Hematopoietic multipotent progenitor cell treated with erythropoietin and hydrocortisone succinate and interleukin-3 and kit ligand, for 17 days (in vitro differentiated cells): ENCODE data around the gene CROCC2.
A peak's percentile ranks its signal among the peaks of the same experiment; 100 is the strongest.

Experiments used
- DNase-seq: peaks from one replicate; pipeline ENCODE4 v3.0.0-alpha.2; 2015; ENCODE audit warnings: low spot score

CROCC2 gene

DNA sequence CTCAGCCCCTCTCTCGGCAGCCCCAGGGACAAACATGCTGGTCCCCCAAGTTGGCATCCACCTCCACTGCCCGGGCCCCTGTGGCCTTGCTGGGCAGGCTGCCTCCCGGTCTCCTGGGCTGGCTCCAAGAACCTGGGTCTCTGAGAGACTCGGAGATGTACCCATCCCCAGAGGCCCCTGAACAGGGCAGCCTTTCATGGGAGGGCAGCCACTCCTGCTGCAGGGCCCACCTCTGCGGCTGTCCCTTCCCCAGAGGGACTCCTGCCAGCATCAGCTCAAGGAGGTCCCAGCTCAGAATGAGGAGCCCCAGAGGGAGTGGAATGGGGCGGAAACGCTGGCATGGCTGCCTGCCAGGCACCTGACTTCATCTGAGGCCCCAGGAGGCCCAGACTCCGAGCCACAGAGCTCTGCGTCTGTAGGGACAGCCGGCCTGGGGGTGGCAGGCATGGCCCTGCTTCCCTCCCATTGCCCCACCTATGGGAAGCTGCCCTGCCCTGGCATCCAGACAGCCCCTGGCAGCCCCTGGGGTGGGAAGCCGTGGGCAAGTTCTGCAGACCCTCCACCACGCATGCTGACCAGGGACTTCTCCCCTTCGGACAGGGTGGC lies 857 bp upstream of the CROCC2 start:
- no peak for DNase-seq

DNA sequence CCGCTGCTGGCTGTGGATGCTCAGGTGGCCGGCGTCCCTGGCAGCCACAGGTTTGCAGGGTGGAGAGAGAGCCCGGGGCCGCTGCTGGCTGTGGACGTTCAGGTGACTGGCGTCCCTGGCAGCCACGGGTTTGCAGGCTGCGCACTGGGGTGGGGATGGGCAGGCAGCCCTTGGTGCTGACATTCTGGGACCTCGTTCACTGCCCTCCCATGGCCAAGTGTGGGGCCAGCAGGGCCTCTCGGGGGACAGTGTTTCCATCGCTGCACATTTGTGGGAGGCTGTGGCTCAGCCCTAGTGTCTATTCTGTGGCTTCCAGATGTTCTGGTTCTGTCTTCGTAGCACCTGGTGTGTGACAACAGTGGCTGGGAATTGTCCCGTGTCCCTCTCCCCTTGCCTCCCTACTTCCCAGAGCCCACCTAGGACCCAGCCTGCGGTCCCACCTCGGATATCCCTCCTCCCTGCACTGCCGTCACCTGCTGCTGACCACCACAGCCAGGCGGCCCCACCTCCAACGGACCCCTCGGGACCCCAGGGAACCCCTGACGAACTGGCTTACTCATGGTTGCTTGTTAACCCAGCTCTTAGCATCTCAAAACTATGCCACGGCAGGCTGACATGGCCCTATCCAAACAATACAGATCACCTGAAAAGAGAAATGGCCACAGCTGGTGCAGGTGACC lies 915 bp downstream of the CROCC2 start:
- no peak for DNase-seq

DNA sequence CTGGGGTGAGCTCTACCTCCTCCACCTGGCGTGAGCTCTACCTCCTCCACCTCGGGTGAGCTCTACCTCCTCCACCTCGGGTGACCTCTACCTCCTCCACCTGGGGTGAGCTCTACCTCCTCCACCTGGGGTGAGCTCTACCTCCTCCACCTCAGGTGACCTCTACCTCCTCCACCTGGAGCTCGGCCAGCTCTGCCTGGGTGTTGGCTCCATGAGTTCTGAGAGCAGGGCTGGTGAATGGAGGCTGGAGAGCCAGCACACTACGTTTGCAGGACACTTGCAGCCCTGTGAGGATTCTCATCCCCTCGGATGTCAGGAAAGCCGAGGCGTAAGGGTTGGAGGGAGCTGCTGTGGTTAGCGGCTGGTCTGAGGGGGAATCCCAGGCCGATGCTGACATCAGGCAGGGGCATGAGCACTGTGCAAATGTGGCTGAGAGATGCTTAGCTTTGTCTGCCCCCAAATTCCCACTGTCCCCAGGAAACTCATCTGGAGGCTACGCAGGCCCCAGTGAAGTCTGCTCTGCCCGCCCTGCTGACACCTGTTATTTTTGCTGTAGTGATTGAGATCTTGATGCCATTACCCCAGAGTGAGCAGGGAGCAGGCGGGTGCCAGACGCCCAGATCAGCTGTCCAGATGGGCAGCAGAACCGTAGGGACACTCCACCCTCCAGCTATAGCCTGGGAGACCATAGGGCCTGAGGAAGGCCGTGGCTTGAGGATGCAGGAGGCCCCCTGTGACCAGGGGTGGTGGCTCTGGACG lies 3.3 kb downstream of the CROCC2 start:
- no peak for DNase-seq

DNA sequence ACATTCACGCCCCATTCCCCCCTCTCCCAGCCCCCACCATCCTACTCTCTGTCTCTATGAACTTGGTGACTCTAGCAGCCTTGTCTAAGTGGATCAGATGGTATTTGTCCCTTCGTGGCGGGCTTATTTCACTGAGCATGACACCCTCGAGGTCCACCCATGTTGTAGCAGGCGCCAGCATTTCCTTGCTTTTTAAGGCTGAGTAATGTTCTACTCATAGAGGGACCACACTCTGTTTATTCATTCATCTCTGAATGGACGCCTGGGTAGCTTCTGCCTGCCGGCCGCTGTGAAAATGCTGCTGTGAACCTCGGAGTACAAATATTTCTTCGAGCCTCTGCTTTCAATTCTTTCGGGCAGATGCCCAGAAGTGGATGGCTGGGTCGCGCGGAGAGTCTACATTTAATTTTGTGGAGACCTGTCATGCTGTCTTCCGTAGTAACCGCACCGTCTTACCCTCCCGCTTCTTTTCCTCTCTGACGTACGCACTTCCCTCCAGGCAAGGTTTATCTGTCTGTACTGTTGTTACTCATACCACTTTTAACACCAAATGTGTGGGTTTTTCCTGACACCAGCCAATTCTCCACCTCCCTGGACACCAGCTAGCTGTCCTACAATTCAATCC lies 5.6 kb downstream of the CROCC2 start:
- DNase-seq, result no peak

DNA sequence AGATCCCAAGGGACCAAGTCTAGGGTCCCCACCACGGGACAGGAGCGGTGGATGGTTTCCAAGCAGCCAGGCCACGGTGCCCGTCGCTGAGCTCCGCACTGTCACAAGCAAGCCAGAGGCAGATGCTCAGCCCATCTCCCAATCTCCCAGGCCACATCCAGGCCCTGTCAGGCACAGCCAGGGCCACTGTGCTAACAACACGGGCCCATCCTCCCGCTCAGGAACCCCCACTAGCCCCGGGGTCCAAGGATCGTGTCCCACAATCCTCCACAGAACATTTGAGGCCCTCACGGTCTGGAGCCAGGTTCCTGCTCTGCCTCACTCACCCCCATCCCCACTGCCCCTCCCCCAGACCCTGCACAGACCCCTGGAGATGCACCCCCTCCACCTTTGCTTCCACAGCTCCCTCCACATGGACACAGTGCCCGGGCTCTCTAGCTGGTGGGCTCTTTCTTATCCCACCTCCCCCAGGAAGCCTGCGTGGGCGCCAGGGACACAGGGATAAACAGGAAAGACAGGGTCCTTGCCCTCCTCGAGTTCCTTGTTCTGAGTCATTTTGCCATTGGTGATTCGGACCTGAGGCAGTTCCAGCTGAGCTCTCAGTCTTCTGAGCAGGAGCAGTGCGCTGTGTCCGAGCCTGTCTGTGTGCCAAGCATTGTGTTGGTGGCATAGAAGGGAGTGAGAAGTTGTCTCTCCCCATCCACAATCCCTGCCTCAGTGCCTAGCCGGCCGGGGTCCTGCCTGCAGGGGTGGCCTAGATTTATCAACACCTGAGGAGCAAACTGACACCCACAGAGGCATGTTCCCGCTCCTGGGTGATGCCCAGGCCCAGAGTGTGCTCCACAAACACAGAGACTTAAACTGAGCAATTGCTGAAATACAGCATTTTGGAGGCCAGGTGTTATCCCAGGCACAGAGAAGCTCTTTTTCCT lies 7.0 kb downstream of the CROCC2 start:
- DNase-seq, result no peak

DNA sequence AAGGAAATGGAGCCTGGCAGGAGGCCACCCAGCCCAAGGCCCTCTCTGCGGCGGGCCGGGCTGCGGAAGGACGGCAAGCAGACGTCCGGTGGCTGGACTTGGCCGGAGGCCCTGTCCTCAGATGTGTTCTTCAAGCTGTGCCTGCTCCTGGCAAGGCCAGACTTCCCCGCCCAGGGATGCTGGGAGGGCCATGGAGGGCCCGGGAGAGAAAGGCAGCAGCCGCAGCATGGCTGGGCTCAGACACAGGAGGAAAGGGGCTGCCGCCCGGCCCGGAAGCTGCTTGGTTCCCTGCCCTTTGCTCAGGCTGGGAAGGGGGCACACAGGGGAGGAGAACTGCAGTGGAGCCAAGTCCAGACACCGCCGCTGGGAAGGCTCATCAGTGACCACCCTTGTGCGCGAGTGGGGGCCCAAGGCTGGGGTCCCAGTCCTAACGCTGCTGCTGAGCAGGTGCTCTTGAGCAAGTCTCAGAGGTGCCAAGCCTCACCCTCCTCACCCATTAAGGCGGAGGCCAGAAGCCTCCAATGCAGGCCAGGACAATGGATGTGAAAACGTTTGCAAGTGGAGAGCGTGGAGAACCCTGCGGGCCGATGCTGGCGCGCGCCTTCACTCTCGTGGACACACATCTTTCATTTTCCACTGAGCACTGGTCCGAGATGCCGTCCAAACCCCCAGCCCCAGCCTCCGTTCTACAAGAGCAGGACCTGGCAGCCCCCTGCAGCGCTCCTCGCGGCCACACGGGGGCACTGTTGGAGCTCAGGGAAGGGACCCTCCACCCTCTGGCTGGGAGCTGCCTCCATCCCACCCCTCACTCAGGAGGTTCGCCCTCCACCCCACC lies 7.9 kb downstream of the CROCC2 start:
- DNase-seq, result peak; percentile 20

DNA sequence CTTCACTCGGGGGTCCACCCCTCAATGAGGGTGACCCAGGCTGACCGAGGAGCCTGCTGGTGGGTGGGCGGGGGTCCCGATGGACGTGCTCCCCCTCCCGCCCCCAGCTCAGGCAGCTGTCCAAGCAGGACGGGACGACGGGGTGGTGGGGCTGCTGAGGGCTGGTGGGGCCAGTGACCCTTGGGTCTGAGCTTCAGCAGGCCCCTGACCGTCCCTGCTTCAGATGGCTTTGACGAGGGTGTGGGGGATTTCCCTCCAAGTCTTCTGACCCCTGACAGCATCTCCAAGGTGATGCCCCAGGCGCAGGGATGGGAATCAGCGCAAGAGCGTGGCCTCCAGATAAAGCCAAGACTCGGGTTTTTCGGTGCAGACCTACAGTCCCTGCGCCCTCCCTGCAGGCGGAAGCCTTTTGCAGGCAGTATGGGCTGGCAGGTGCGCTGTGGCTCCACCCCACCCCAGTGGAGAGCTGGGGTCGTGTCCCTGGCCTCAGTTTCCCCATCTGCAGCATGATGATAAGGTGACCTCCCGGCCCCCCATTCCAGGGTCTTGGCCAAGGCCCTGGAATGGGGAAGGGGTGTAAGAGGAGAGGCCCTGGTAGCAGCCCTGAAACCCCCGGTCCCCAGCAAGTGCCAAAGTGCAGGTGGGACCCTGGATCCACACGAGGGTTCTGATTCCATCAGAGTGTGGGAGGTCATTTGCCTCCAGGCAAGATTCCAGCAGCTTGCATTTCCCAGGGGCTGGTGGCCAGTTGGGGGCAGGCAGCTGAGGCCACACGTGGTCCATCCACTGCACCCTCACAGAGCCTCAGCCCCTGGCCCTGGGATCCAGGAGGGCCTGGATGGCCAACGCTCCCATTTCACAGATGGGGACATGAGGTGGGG lies 8.7 kb downstream of the CROCC2 start:
- DNase-seq, result no peak

DNA sequence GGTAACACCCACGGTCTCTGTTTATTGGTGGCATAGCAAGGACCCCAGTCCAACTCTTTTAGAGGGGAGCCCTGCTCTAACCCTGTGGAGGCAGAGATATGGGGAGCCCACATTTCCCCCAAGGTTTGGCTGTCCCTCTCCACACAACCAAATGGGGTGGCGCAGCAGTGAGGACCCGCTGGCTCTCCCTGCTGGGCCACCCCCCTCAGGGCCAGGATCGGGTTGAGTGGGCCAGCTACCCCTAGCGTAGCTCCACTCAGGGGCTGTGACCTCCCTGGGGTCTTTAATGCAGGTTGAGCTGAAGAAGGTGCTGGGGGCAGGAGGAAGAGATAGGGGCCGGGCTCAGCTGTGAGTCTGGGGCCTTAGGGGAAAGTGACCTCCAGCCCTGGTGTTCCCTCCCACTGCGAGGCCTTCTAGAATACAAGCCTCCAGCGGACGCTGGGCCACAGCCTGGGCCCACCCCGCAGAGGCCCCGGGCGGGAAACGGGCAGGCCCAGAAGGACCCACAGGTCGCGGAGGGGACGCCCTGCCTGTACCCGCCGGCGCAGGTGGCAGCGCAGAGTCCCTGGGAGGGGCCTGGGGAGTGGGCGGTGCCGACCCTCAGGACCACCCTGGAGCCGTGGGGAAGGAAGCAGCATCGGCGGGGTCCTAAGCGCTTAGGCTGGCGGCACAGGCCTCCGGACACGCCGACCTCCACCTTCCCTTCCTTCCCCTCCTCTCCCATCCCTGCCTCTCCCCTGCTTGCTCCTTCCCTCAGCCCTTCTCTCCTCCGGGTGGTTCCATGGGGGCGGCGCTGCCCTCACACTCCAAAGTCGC lies 9.6 kb downstream of the CROCC2 start:
- DNase-seq, result no peak

DNA sequence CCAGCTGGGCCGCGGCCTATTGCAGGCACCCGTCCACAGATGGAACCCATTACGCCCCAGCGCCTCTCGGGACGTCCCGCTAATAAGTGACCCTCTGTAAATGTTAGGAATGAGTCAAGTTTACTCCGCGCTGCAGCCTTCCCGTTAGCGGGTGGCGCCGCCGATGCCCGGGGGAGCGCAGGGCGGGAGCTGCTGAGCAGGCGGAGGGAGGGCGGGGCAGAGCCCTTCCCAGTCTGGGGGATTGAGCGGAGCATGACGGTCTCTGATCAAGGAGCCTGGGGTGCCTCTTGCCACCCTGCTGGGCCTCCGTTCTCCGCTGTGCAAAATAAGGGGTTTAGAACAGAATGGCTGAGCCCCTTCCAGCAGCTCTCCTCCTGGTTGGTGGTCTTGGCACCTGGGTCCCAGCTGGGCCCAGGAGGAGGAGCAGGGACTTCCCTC lies 10.5 kb downstream of the CROCC2 start:
- DNase-seq, result no peak

DNA sequence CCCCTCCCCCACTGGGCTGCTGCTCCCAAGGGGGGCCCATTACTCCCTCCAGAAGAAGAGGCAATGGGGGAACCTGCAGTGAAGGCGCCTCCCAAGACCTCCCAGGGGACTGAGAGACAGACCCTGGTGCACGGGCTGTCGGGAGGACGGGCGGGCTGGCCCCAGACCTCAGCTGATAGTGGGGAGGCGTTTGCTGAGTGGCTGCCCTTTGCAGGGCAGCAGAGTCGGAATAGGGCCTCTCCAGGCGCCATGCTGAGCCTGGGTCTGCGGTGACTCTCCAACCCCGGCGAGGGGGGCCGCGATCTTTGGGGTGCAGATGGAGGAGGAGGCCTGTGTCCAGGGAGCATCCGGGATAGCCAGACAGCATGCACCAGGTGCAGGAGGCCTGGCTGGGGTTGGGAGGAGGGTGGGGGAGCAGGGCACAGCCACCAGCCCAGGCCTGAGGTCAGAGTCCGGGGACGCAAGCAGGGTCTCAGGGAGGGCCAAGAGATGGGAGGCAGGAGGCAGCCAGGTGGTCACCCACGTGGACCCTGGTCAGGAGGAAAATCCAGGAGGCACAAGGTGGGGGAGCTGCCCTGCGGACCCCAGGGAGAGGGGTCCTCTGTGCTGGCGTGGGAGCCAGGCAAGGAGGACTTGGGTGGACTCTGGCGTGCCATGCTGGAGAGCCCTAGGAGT lies 11.0 kb downstream of the CROCC2 start:
- no peak for DNase-seq

DNA sequence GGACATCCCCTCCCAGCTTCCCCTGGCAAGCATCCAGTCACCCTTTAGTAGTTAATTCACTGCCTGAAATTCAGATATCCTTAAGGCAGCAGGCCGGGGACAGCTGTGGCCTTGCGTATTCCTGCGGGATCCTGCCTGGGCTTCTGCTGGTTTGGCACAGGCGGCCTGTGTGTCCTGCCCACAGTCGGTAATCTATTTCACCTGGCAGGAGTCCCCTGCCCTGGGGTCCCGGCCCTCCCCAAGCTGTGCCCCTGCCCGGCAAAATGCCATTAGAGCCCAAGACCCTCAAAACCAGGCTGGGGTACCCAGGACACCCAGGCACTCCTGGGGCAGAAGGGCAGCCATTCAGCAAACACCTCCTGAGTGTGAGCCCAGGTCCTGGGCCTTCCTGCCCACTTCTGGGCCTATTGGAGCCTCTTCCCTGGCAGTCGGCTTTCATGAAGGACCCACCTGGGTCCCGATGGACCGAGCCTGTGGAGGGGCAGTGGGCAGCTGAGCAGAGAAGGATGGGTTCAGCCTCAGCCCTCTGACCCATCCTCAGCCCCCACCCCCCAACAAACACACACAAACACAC lies 11.6 kb downstream of the CROCC2 start:
- no peak for DNase-seq

DNA sequence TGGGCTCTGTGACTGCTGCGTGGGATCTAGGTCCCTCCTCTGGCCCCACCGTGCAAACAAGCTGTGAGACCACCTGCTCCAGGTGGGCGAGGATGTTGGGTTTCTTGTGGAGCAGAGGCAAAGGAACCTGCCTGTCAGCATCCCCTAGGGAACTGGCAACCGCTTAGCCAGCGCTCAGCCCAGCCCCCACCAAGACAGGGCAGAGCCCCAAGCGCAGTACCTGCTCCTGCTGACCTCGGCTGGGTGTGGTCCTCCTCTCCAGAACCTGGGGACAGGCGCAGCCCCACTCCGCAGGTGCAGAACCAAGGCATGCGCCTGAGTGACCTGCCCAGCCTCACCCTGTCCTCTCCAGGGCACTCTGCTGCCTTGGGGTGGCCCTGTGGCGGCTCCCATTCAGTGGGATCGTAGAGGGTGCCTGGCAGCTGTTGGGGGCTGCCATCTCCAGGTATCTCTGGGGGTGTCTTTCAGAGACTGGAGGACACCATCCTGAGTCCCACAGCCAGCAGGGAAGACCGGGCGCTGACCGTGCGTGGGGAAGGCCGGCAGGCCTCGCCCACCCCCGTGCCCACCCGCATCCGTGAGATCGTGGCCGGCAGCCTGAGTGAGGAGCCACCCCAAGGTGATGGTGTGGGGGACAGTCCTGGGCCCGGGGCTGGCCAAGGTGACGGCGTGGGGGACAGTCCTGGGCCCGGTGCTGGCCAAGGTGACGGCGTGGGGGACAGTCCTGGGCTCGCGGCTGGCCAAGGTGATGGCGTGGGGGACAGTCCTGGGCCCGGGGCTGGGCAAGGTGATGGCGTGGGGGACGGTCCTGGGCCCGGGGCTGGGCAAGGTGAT lies 12.3 kb downstream of the CROCC2 start:
- no peak for DNase-seq

DNA sequence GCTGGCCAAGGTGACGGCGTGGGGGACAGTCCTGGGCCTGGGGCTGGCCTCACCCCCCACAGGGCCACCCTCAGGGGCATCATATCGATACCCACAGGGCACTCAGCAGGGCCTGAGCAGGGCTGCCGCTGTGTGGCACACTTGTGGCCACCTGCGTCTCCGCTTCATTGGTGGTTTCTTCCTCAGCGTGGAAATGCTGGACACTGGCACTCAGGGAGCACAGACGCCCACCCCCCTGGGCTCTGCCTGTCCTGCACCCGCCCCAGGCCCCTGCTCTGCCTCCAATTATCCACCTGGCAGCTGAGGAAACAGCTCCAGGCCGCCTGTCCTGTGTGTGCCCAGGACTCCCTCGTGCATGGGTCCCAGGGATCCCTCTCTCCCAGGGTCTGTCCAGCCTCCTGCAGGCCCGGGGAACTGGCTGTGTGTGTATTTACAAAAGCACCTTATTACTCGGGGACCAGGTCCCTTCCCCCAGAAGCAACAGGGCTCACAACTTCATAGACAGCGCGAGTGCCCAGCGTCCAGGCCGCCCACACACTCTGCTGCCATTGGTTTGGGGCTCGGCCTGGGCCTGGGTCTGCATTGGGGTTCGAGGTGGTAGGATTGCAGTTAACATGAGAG lies 13.1 kb downstream of the CROCC2 start:
- no peak for DNase-seq

DNA sequence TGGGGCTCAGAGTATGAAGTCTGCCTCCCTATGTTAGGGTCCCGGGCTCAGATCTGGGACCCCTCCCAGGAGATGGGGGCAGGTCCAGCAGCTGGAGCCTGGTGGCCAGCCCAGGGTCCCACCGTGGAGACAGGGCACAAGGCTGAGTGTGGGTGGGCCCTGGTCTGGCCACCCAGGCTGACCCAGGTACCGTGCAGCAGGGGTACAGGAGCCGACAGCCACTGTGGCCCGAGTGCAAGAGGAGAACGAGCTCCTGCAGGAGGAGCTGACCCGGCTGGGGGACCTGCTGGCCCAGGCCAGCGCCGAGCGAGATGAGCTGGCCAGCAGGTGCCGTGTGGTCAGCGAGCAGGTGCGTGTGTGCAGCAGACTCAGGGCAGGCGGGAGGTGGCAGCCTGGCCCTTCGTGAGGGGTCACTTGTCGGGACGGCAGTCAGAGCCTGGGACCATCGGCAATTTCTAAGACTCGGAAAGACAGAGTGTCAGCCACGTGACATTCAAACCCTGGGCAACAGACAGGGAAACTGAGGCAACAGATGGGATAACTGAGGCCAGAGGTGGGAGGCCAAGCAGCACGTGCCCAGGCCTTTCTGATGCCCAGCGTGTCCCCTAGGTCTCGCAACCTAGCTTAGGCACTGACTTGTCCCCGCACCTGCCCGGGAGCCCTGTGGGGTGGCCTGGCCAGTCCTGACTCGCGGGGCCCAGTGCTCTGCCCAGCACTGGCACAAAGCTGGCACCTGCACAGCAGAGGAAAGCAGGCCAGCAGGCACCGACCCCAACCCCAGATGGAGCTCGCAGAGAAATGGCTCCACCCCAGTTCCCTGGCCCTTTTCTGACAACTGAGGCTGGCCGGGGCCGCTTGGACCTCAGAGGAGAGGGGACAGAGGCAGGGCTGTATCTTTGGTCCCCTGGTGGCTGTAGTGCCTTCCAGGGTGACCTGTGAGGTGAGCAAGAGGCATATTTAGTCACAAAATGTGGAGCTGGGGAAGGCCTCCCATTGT lies 13.9 kb downstream of the CROCC2 start:
- no peak for DNase-seq

DNA sequence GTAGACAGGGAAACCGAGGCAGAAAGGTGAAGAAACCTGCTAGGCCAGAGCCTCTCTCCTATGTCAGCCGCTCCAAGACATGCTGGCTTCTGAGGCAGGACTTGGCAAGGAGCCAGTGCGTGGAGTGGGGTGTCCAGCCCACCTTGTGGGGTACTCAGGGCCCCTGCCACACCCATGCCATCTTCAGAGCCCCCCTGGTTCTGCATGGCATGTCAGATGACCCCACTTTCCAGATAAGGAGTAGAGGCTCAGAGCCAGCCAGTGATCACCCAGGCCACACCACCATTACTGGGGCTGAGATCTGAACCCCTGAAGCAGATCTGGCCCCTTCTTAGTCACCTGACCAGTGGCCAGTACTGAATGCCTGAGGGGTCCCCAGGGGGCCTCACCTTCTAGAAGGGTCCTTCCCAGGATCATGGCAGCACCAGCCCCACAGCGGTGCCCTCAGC lies 14.7 kb downstream of the CROCC2 start:
- DNase-seq, result no peak
